Smooth muscle cell (in vitro differentiated cells): ENCODE results near the gene HDLBP. TPM values are rescaled to one million over a fixed set of nuclear protein-coding genes. Genes with fewer than 3 reads are reported as not detected.

ENCODE experiments used
- DNase-seq: peaks from one replicate; lab custom pipeline; 2025; ENCODE audit not compliant: unreplicated experiment; lab: John Stamatoyannopoulos, UW
- H2AFZ ChIP-seq: fragments of 200-600 bp; sonication (generic); 2 replicates; pipeline ENCODE4 v1.6.0; 2016; ENCODE audit warnings: antibody characterized with exemption, low read depth, mild to moderate bottlenecking
- H3F3A ChIP-seq: fragments of 200-600 bp; sonication (generic); 2 replicates; pipeline ENCODE4 v1.6.0; 2017; ENCODE audit warnings: antibody characterized with exemption, low read depth
- H3K27ac ChIP-seq: fragments of 200-600 bp; sonication (generic); 2 replicates; pipeline ENCODE4 v1.5.1; 2016; ENCODE audit warnings: low read depth, mild to moderate bottlenecking
- H3K27me3 ChIP-seq: fragments of 200-600 bp; sonication (generic); 2 replicates; pipeline ENCODE4 v1.6.1; 2016; ENCODE audit warnings: low read depth, mild to moderate bottlenecking
- H3K36me3 ChIP-seq: fragments of 200-600 bp; sonication (generic); 2 replicates; pipeline ENCODE4 v1.5.1; 2016; ENCODE audit warnings: low read depth
- H3K4me1 ChIP-seq: fragments of 200-600 bp; sonication (generic); 2 replicates; pipeline ENCODE4 v1.5.1; 2016; ENCODE audit warnings: low read depth
- H3K4me2 ChIP-seq: fragments of 200-600 bp; sonication (generic); 2 replicates; pipeline ENCODE4 v1.6.0; 2016; ENCODE audit warnings: mild to moderate bottlenecking
- H3K4me3 ChIP-seq: fragments of 200-600 bp; sonication (generic); 2 replicates; pipeline ENCODE4 v1.5.1; 2016; ENCODE audit warnings: mild to moderate bottlenecking
- H3K79me2 ChIP-seq: fragments of 200-600 bp; sonication (generic); 2 replicates; pipeline ENCODE4 v1.6.0; 2016; ENCODE audit warnings: low read depth, mild to moderate bottlenecking
- H3K9ac ChIP-seq: fragments of 200-600 bp; sonication (generic); 2 replicates; pipeline ENCODE4 v1.6.0; 2016; ENCODE audit warnings: low read depth
- H3K9me3 ChIP-seq: fragments of 200-600 bp; sonication (generic); replicated peaks from 2 replicates; pipeline ENCODE4 v1.5.1; 2016; ENCODE audit warnings: low read depth
- H4K20me1 ChIP-seq: fragments of 200-600 bp; sonication (generic); 2 replicates; pipeline ENCODE4 v1.6.0; 2016; ENCODE audit warnings: low read depth
- CTCF ChIP-seq: fragments of 200-600 bp; sonication (generic); IDR thresholded peaks from 2 replicates; pipeline ENCODE4 v1.5.1; 2017; ENCODE audit warnings: borderline replicate concordance, mild to moderate bottlenecking, antibody characterized with exemption; ENCODE audit not compliant: insufficient read depth, poor library complexity, severe bottlenecking
- WGBS: methylation state at CpG from one replicate; pipeline ENCODE4 v1.1.7; 2016; ENCODE audit warnings: low lambda C conversion rate; 5-methylcytosine and 5-hydroxymethylcytosine counted together
- polyA plus RNA-seq: library from polyadenylated mRNA; unstranded; fragments of >200 nt; fragmentation: Nextera tagmentation; extraction: Ambion mirVana; gene quantifications from 2 replicates; pipeline ENCODE4 v1.2.1, GENCODE V29; 2016
- total RNA-seq: library from RNA; depleted of rRNA; stranded (reverse); fragments of >200 nt; gene quantifications from 2 replicates; pipeline ENCODE4 v1.2.3, GENCODE V29; 2014

Gene HDLBP
- total and polyA plus RNA-seq, 2 experiments from 2014 or later, result 504 to 545 TPM

GRCh38 chr2:241351640-241352031, 36.2 kb upstream of the HDLBP start:
- Histone ChIP-seq H3K36me3 (peaks cover 22% of the 10 kb centered on the region), H3K27ac (no peak overlapping the region), H3K4me1 (peaks cover 8% of the 10 kb centered on the region), H3K9me3 (no peaks in the 10 kb centered on the region), H2AFZ (no peak overlapping the region), H3F3A (peaks cover 46% of the 10 kb centered on the region), H3K9ac (no peak overlapping the region), H3K27me3 (no peaks in the 10 kb centered on the region), H3K79me2 (peaks cover 9% of the 10 kb centered on the region), H3K4me2 (no peak overlapping the region), H3K4me3 (no peak overlapping the region), H4K20me1 (peaks cover 73% of the 10 kb centered on the region)
- TF ChIP-seq CTCF, result no peak
- 96% methylated on average over 3 of the region's 3 CpGs for WGBS
- DNase-seq, result no peak

- H3K4me3 ChIP-seq, result no peak overlapping the region
- H3K36me3 ChIP-seq, result peaks cover 25% of the 10 kb centered on the region
- H3K4me1 ChIP-seq, result peaks cover 8% of the 10 kb centered on the region
- H2AFZ ChIP-seq, result no peak overlapping the region
- peaks cover 5% of the 10 kb centered on the region for H3K79me2 ChIP-seq
- H4K20me1 ChIP-seq, result peaks cover 74% of the 10 kb centered on the region
- H3K9ac ChIP-seq, result no peak overlapping the region
- no peaks in the 10 kb centered on the region for H3K9me3 ChIP-seq
- peaks cover 46% of the 10 kb centered on the region for H3F3A ChIP-seq
- no peaks in the 10 kb centered on the region for H3K27me3 ChIP-seq
- TF ChIP-seq CTCF, result no peak
- H3K27ac ChIP-seq, result peak overlapping the region; percentile 9
- 94% methylated on average over 9 of the region's 9 CpGs for WGBS
- no peak for DNase-seq
- no peak overlapping the region for H3K4me2 ChIP-seq
These were observed 35.6 kb upstream of the HDLBP start for GRCh38 chr2:241350878-241351639.

GRCh38 chr2:241350530-241350877, 35.0 kb upstream of the HDLBP start:
- H3K9ac ChIP-seq, result no peak overlapping the region
- no peak overlapping the region for H3K4me3 ChIP-seq
- H3K27ac ChIP-seq, result peak overlapping the region; percentile 9
- no peak for TF ChIP-seq CTCF
- peaks cover 48% of the 10 kb centered on the region for H3F3A ChIP-seq
- no peak for DNase-seq
- no peak overlapping the region for H2AFZ ChIP-seq
- H4K20me1 ChIP-seq, result peaks cover 79% of the 10 kb centered on the region
- no peak overlapping the region for H3K4me2 ChIP-seq
- H3K9me3 ChIP-seq, result no peaks in the 10 kb centered on the region
- no peaks in the 10 kb centered on the region for H3K27me3 ChIP-seq
- H3K36me3 ChIP-seq, result peaks cover 31% of the 10 kb centered on the region
- H3K79me2 ChIP-seq, result peaks cover 5% of the 10 kb centered on the region
- peaks cover 8% of the 10 kb centered on the region for H3K4me1 ChIP-seq
- WGBS, result 97% methylated on average over 2 of the region's 2 CpGs

GRCh38 chr2:241349941-241350340, 34.5 kb upstream of the HDLBP start:
- WGBS, result 97% methylated on average over 8 of the region's 8 CpGs
- TF ChIP-seq CTCF, result no peak
- peaks cover 46% of the 10 kb centered on the region for H3F3A ChIP-seq
- no peak overlapping the region for H3K27ac ChIP-seq
- no peak overlapping the region for H3K9ac ChIP-seq
- peaks cover 5% of the 10 kb centered on the region for H3K79me2 ChIP-seq
- no peak overlapping the region for H3K4me3 ChIP-seq
- H3K27me3 ChIP-seq, result no peaks in the 10 kb centered on the region
- H4K20me1 ChIP-seq, result peaks cover 81% of the 10 kb centered on the region
- H3K36me3 ChIP-seq, result peaks cover 31% of the 10 kb centered on the region
- no peak overlapping the region for H2AFZ ChIP-seq
- DNase-seq, result no peak
- peaks cover 5% of the 10 kb centered on the region for H3K4me1 ChIP-seq
- no peak overlapping the region for H3K4me2 ChIP-seq
- no peaks in the 10 kb centered on the region for H3K9me3 ChIP-seq
